SK-N-SH (cell line): ENCODE results near the gene SUGT1. TPM values are rescaled to one million over a fixed set of nuclear protein-coding genes. Genes with fewer than 3 reads are reported as not detected.

Experiments
- CTCF ChIA-PET: fragments of 300-600, 350-600 bp; formaldehyde crosslinking; extraction: SDS; loops from one replicate; lab custom pipeline; 2021; lab: Yijun Ruan, JAX
- POLR2A ChIA-PET: fragments of 350-600 bp; sonication (Branson Sonifier 250); formaldehyde crosslinking; extraction: SDS; loops from one replicate; lab custom pipeline; 2020; ENCODE audit warnings: antibody characterized with exemption, inconsistent platforms; lab: Yijun Ruan, JAX
- DNase-seq: peaks from one replicate; pipeline ENCODE4 v3.0.0; 2012
- H2AFZ ChIP-seq: fragments of 200-600 bp; sonication (generic); 2 replicates; pipeline ENCODE4 v1.8.1; 2016; ENCODE audit warnings: antibody characterized with exemption, mild to moderate bottlenecking, low read depth
- H3F3A ChIP-seq: fragments of 200-600 bp; sonication (generic); replicated peaks from 2 replicates; pipeline ENCODE3; 2016; ENCODE audit warnings: antibody characterized with exemption, mild to moderate bottlenecking; ENCODE audit not compliant: insufficient read depth
- H3K27ac ChIP-seq, 2 experiments: fragments of 200-500 bp in 1 of 2; fragments of 200-600 bp in 1 of 2; sonication (Bioruptor generic) in 1 of 2; sonication (generic), shearing (Covaris generic) in 1 of 2; 2 replicates each; pipeline versions ENCODE4 v1.5.1 to v1.6.1; 2014 to 2016; ENCODE audit warnings: low read depth in 2 of 2, inconsistent platforms in 1 of 2, low read length in 1 of 2, mild to moderate bottlenecking in 1 of 2, mixed read lengths in 1 of 2
- H3K27me3 ChIP-seq: fragments of 200-600 bp; sonication (generic), shearing (Covaris generic); 2 replicates; pipeline ENCODE4 v1.6.1; 2016; ENCODE audit warnings: mixed run types; ENCODE audit not compliant: insufficient read depth
- H3K36me3 ChIP-seq, 2 experiments: fragments of 200-500 bp in 1 of 2; fragments of 200-600 bp in 1 of 2; sonication (Bioruptor generic) in 1 of 2; sonication (generic) in 1 of 2; replicated peaks in 1 of 2; 2 replicates each; pipeline versions ENCODE3 to v1.5.1; 2014 to 2016; ENCODE audit warnings: low read length in 1 of 2, mild to moderate bottlenecking in 1 of 2; ENCODE audit not compliant: insufficient read depth in 2 of 2, control insufficient read depth in 1 of 2
- H3K4me1 ChIP-seq, 2 experiments: fragments of 200-500 bp in 1 of 2; fragments of 200-600 bp in 1 of 2; sonication (Bioruptor generic) in 1 of 2; sonication (generic), shearing (Covaris generic) in 1 of 2; 2 replicates each; pipeline versions ENCODE4 v1.5.1 to v1.6.1; 2014 to 2016; ENCODE audit warnings: low read depth in 1 of 2, low read length in 1 of 2, mixed run types in 1 of 2; ENCODE audit not compliant: insufficient read depth in 2 of 2, control insufficient read depth in 1 of 2
- H3K4me2 ChIP-seq: fragments of 200-600 bp; sonication (generic), shearing (Covaris generic); 2 replicates; pipeline ENCODE4 v1.6.1; 2017; ENCODE audit warnings: mixed run types
- H3K4me3 ChIP-seq, 2 experiments: fragments of 200-500 bp in 1 of 2; fragments of 200-600 bp in 1 of 2; sonication (Bioruptor generic) in 1 of 2; sonication (generic), shearing (Covaris generic) in 1 of 2; 2 replicates each; pipeline versions ENCODE4 v1.5.1 to v1.8.1; 2014 to 2016; ENCODE audit warnings: low read depth in 2 of 2, inconsistent platforms in 1 of 2, low read length in 1 of 2, mild to moderate bottlenecking in 1 of 2, mixed read lengths in 1 of 2, moderate library complexity in 1 of 2
- H3K79me2 ChIP-seq: fragments of 200-600 bp; sonication (generic); 2 replicates; pipeline ENCODE4 v1.8.1; 2017; ENCODE audit warnings: mild to moderate bottlenecking; ENCODE audit not compliant: insufficient read depth
- H3K9ac ChIP-seq: fragments of 200-600 bp; sonication (generic); 2 replicates; pipeline ENCODE4 v1.6.1; 2017; ENCODE audit warnings: mixed run types
- H3K9me2 ChIP-seq: fragments of 200-600 bp; sonication (generic); 2 replicates; pipeline ENCODE4 v1.6.1; 2017; ENCODE audit warnings: mixed run types
- H3K9me3 ChIP-seq: fragments of 200-600 bp; sonication (generic); 2 replicates; pipeline ENCODE4 v1.6.1; 2017; ENCODE audit warnings: mixed run types, mild to moderate bottlenecking, moderate library complexity
- H4K20me1 ChIP-seq: fragments of 200-600 bp; sonication (generic); 2 replicates; pipeline ENCODE4 v1.6.1; 2017; ENCODE audit warnings: mild to moderate bottlenecking, mixed run types; ENCODE audit not compliant: insufficient read depth
- CTCF ChIP-seq: fragments of 200-600 bp; sonication (generic); IDR thresholded peaks from 2 replicates; pipeline ENCODE4 v1.6.1; 2017; ENCODE audit warnings: antibody characterized with exemption, mild to moderate bottlenecking, moderate library complexity
- EP300 ChIP-seq, 2 experiments: IDR thresholded peaks; 2 replicates each; pipeline versions ENCODE4 v1.4.0 to v1.6.1; 2012; ENCODE audit warnings: borderline replicate concordance in 1 of 2, low read depth in 1 of 2, low read length in 1 of 2
- FOSL2 ChIP-seq: IDR thresholded peaks from 2 replicates; pipeline ENCODE4 v1.4.0; 2012; ENCODE audit warnings: low read depth, mild to moderate bottlenecking, moderate library complexity, borderline replicate concordance
- FOXJ3 ChIP-seq: sonication (generic); formaldehyde crosslinking; IDR thresholded peaks from 2 replicates; pipeline ENCODE4 v1.5.1; 2020; ENCODE audit warnings: mild to moderate bottlenecking, missing genetic modification reagents
- GABPA ChIP-seq: IDR thresholded peaks from 2 replicates; pipeline ENCODE4 v1.4.0; 2012; ENCODE audit warnings: low read depth, mild to moderate bottlenecking
- JUND ChIP-seq: IDR thresholded peaks from 2 replicates; pipeline ENCODE4 v1.4.0; 2012
- MXI1 ChIP-seq: IDR thresholded peaks from 2 replicates; pipeline ENCODE4 v1.6.1; 2012; ENCODE audit warnings: mild to moderate bottlenecking, low read depth, low read length, improper control_type of control experiment
- PBX3 ChIP-seq: IDR thresholded peaks from 2 replicates; pipeline ENCODE4; 2012
- POLR2AphosphoS5 ChIP-seq: IDR thresholded peaks from 2 replicates; pipeline ENCODE4 v1.6.1; 2012; ENCODE audit warnings: low read depth, low read length
- RAD21 ChIP-seq: IDR thresholded peaks from 2 replicates; pipeline ENCODE4 v1.6.1; 2012; ENCODE audit warnings: mild to moderate bottlenecking, low read length
- RFX5 ChIP-seq: IDR thresholded peaks from 2 replicates; pipeline ENCODE4 v1.6.1; 2012; ENCODE audit warnings: mild to moderate bottlenecking, improper control_type of control experiment, low read length
- RXRA ChIP-seq: IDR thresholded peaks from 2 replicates; pipeline ENCODE4 v1.4.0; 2012; ENCODE audit warnings: low read depth, mild to moderate bottlenecking, borderline replicate concordance
- SMC3 ChIP-seq: IDR thresholded peaks from 2 replicates; pipeline ENCODE4 v1.6.1; 2012; ENCODE audit warnings: low read depth, low read length, improper control_type of control experiment
- USF1 ChIP-seq: IDR thresholded peaks from 2 replicates; pipeline ENCODE4 v1.4.0; 2012; ENCODE audit warnings: low read depth, borderline replicate concordance
- WGBS: methylation state at CpG from one replicate; pipeline ENCODE4 v1.1.6; 2017; ENCODE audit warnings: low lambda C conversion rate; 5-methylcytosine and 5-hydroxymethylcytosine counted together
- polyA plus RNA-seq, 3 experiments: library from polyadenylated mRNA; depleted of rRNA; stranded (reverse); fragments of >200 nt; gene quantifications; 2 replicates each; pipeline ENCODE4 v1.2.3, GENCODE V29; 2012

Gene SUGT1
- polyA plus RNA-seq, 1 of the 3 experiments (the other 2 are of a cell fraction): 18.6 TPM

- no peak for TF ChIP-seq FOSL2
- TF ChIP-seq GABPA: no peak
- no peak for TF ChIP-seq RFX5
- TF ChIP-seq USF1: no peak
- no peak for TF ChIP-seq MXI1
- no peak for TF ChIP-seq EP300 (IDR thresholded peaks at IDR 0.05; ENCODE audit: borderline replicate concordance in 1 of 2, low read depth in 1 of 2, low read length in 1 of 2)
- TF ChIP-seq RXRA: no peak
- 44% methylated on average over 6 of the region's 6 CpGs for WGBS
These were observed 92.3 kb downstream of the SUGT1 start for GRCh38 chr13:52744842-52745375.

DNA sequence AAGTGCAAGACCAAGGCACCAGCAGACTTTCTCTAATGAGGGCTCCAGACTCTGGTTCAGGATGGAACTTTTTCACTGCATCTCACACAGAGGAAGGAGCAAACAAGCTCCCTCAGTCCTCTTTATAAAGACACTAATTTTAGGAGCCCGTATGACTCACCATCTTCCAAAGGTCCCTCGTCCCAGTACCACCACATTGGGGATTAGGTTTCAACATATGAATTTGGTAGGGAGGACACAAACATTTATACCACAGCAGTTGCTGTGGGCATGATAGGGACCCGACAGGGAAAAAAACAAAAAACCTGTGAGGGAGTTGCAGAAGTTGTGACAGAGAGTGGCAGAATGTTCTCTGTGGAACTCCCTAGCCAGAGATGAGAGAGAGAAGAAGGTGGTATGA, 93.5 kb downstream of the SUGT1 start:
- no peak overlapping the region for H3K4me3 ChIP-seq
- no peaks in the 10 kb centered on the region for H3K36me3 ChIP-seq
- no peak overlapping the region for H2AFZ ChIP-seq
- no peaks in the 10 kb centered on the region for H3K9me2 ChIP-seq
- TF ChIP-seq JUND (no peak), USF1 (no peak), PBX3 (no peak), RAD21 (no peak), CTCF (no peak), POLR2AphosphoS5 (no peak), FOXJ3 (CRISPR knock-in tag) (no peak), SMC3 (no peak)
- no peaks in the 10 kb centered on the region for H4K20me1 ChIP-seq
- no peak for DNase-seq
- peaks cover 0 to 10% of the 10 kb centered on the region in 2 experiments; a peak in 1 of 4 replicates for H3K4me1 ChIP-seq
- H3K9me3 ChIP-seq: no peaks in the 10 kb centered on the region
- H3K4me2 ChIP-seq: no peak overlapping the region
- H3K79me2 ChIP-seq: no peaks in the 10 kb centered on the region
- POLR2A ChIA-PET: no interaction called here
- CTCF ChIA-PET: interaction anchor here (2.5 kb wide), 1 partner anchor 10 kb away, joined by 5 read pairs; no protein-coding TSS in a partner anchor
- H3K27ac ChIP-seq: no peak overlapping the region
- WGBS: 23% methylated on average over 3 of the region's 3 CpGs
- H3K9ac ChIP-seq: no peak overlapping the region
- no peaks in the 10 kb centered on the region for H3F3A ChIP-seq
- H3K27me3 ChIP-seq: no peaks in the 10 kb centered on the region; the same call in 1 of the 2 replicates

More at GRCh38 chr13:52744842-52745375, 92.3 kb downstream of the SUGT1 start:
- Histone ChIP-seq H3K4me2 (no peak overlapping the region), H3K9ac (no peak overlapping the region), H2AFZ (no peak overlapping the region), H3K36me3 (no peaks in the 10 kb centered on the region), H3K4me1 (peaks cover 0 to 8% of the 10 kb centered on the region in 2 experiments; a peak in 1 of 4 replicates), H3F3A (no peaks in the 10 kb centered on the region), H3K27ac (no peak overlapping the region), H3K27me3 (no peaks in the 10 kb centered on the region), H3K9me3 (no peaks in the 10 kb centered on the region), H4K20me1 (no peaks in the 10 kb centered on the region), H3K4me3 (no peak overlapping the region), H3K9me2 (no peaks in the 10 kb centered on the region), H3K79me2 (no peaks in the 10 kb centered on the region)
- ChIA-PET CTCF (interaction anchor here (0.7 to 1.3 kb wide), 4 partner anchors 73 to 1671 kb away, joined by 3 to 6 read pairs (median 3); no protein-coding TSS in a partner anchor), POLR2A (no interaction called here)
- DNase-seq: no peak
